K562 (cell line): ENCODE results near the gene ERP27. TPM values are rescaled to one million over a fixed set of nuclear protein-coding genes. Genes with fewer than 3 reads are reported as not detected.
A peak's percentile ranks its signal among the peaks of the same experiment; 100 is the strongest.

ENCODE experiments used
- ATAC-seq: fragments of 200-7000 bp; cut with Tn5 transposase; 3 replicates; pipeline ENCODE4 v1.9.1; 2020; ENCODE audit warnings: moderate library complexity
- Bru-seq: library from RNA; stranded (reverse); fragments of 400-500 nt; gene quantifications from one replicate; lab custom pipeline; 2021; lab: Mats Ljungman, UMichigan
- BruChase-seq, 2 experiments: library from RNA; stranded (reverse); fragments of 400-500 nt; gene quantifications; one replicate each; lab custom pipeline; 2021; lab: Mats Ljungman, UMichigan
- BruUV-seq: library from RNA; stranded (reverse); fragments of 400-500 nt; replicated peaks from 2 replicates; lab custom pipeline; 2021; lab: Mats Ljungman, UMichigan
- CTCF ChIA-PET: fragments of 300-600 bp; formaldehyde crosslinking; extraction: SDS; loops from one replicate; lab custom pipeline; 2021; ENCODE audit warnings: low intra/inter-chr PET ratio; lab: Yijun Ruan, JAX
- POLR2A ChIA-PET: fragments of 300-600, 350-650 bp; sonication (Branson Sonifier 250); formaldehyde crosslinking; extraction: SDS; loops from one replicate; lab custom pipeline; 2021; ENCODE audit warnings: antibody characterized with exemption, inconsistent platforms; lab: Yijun Ruan, JAX
- DNase-seq, 4 experiments: peaks; one replicate each; pipeline versions ENCODE4 v3.0.0 to v3.0.0-alpha.2; 2011 to 2018; ENCODE audit warnings: low spot score in 3 of 4, mixed read lengths in 3 of 4; ENCODE audit errors: extremely low read depth in 1 of 4
- FAIRE-seq: peaks from 2 replicates; lab custom pipeline; 2011; peaks lifted over from hg19 to GRCh38; lab: Jason Lieb, UNC
- H2AFZ ChIP-seq: 2 replicates; pipeline ENCODE4 v1.6.0; 2011; ENCODE audit warnings: low read depth, low read length, control low read depth, inconsistent platforms
- H3K27ac ChIP-seq: fragments of 200-600 bp; 3 replicates; pipeline ENCODE4 v1.8.0; 2011; ENCODE audit warnings: low read depth, mild to moderate bottlenecking, control low read depth, inconsistent platforms, low read length, moderate library complexity, mixed read lengths; ENCODE audit errors: extremely low read depth
- H3K27me3 ChIP-seq, 2 experiments: fragments of 300-600 bp in 1 of 2; 2 replicates in 1 of 2; 3 replicates in 1 of 2; pipeline versions ENCODE4 v1.6.0 to v1.8.0; 2011; ENCODE audit warnings: inconsistent platforms in 2 of 2, low read length in 2 of 2, mild to moderate bottlenecking in 1 of 2, mixed read lengths in 1 of 2, moderate library complexity in 1 of 2; ENCODE audit not compliant: control insufficient read depth in 2 of 2, insufficient read depth in 2 of 2
- H3K36me3 ChIP-seq: fragments of 300-600 bp; 3 replicates; pipeline ENCODE4 v1.8.0; 2011; ENCODE audit warnings: mild to moderate bottlenecking, low read length, inconsistent platforms; ENCODE audit not compliant: control insufficient read depth, insufficient read depth
- H3K4me1 ChIP-seq, 2 experiments: fragments of 200-600 bp in 1 of 2; replicated peaks in 1 of 2; 2 replicates in 1 of 2; 3 replicates in 1 of 2; pipeline versions ENCODE4 v1.5.1 to v1.8.0; 2011; ENCODE audit warnings: inconsistent platforms in 2 of 2, low read length in 2 of 2, mild to moderate bottlenecking in 1 of 2, mixed read lengths in 1 of 2, moderate library complexity in 1 of 2; ENCODE audit not compliant: control insufficient read depth in 2 of 2, insufficient read depth in 2 of 2
- H3K4me2 ChIP-seq: 2 replicates; pipeline ENCODE4 v1.6.1; 2011; ENCODE audit warnings: low read length, control low read depth, inconsistent platforms, mixed read lengths; ENCODE audit not compliant: insufficient read depth
- H3K4me3 ChIP-seq: fragments of 200-600 bp; sonication (generic), shearing (Covaris generic); 2 replicates; pipeline ENCODE4 v1.5.1; 2016; ENCODE audit warnings: control low read depth, inconsistent platforms
- H3K79me2 ChIP-seq: fragments of 200-600 bp; 3 replicates; pipeline ENCODE4 v1.8.0; 2011; ENCODE audit warnings: low read length, inconsistent platforms; ENCODE audit not compliant: control insufficient read depth, insufficient read depth
- H3K9ac ChIP-seq, 2 experiments: 2 replicates each; pipeline versions ENCODE4 v1.6.0 to v1.6.1; 2011; ENCODE audit warnings: low read depth in 2 of 2, low read length in 2 of 2, control low read depth in 1 of 2, inconsistent platforms in 1 of 2, mild to moderate bottlenecking in 1 of 2, mixed read lengths in 1 of 2; ENCODE audit not compliant: insufficient read depth in 1 of 2
- H3K9me1 ChIP-seq: one replicate; pipeline ENCODE4 v1.6.0; 2011; ENCODE audit warnings: inconsistent platforms, mild to moderate bottlenecking, low read length, moderate library complexity; ENCODE audit not compliant: control insufficient read depth, insufficient read depth
- H3K9me3 ChIP-seq: replicated peaks from 2 replicates; pipeline ENCODE4 v1.5.1; 2011; ENCODE audit warnings: low read depth, low read length, inconsistent platforms; ENCODE audit not compliant: control insufficient read depth, insufficient read depth
- H4K20me1 ChIP-seq: replicated peaks from 2 replicates; pipeline ENCODE4 v1.6.1; 2011; ENCODE audit warnings: low read length, inconsistent platforms, mixed read lengths; ENCODE audit not compliant: control insufficient read depth, insufficient read depth
- ARID3B ChIP-seq: fragments of 250-450 bp; sonication (Bioruptor Pico); IDR thresholded peaks from 2 replicates; pipeline ENCODE4 v1.4.0; 2020; ENCODE audit warnings: borderline replicate concordance
- ELF4 ChIP-seq: fragments of 450-650 bp; formaldehyde crosslinking; IDR thresholded peaks from 2 replicates; pipeline ENCODE4 v1.4.0; 2022; ENCODE audit warnings: missing genetic modification characterization
- MED1 ChIP-seq: sonication (generic); formaldehyde crosslinking; IDR thresholded peaks from 2 replicates; pipeline ENCODE4 v1.8.1; 2023; ENCODE audit warnings: missing genetic modification reagents, borderline replicate concordance
- NFYB ChIP-seq: IDR thresholded peaks from 2 replicates; pipeline ENCODE4 v1.6.1; 2011; ENCODE audit warnings: mild to moderate bottlenecking, moderate library complexity; ENCODE audit not compliant: insufficient read length; ENCODE audit errors: extremely low read depth
- OTX1 ChIP-seq: fragments of 450-650 bp; formaldehyde crosslinking; IDR thresholded peaks from 2 replicates; pipeline ENCODE4 v1.4.0; 2022; ENCODE audit warnings: mild to moderate bottlenecking
- RBM22 ChIP-seq: fragments of 200-400 bp; formaldehyde crosslinking; IDR thresholded peaks from 2 replicates; pipeline ENCODE4 v1.6.1; 2018; ENCODE audit warnings: low read length, low read depth; ENCODE audit not compliant: poor library complexity, severe bottlenecking
- ZNF316 ChIP-seq: fragments of 450-650 bp; IDR thresholded peaks from 2 replicates; pipeline ENCODE4 v1.6.1; 2016
- ZNF407 ChIP-seq: fragments of 450-650 bp; IDR thresholded peaks from 2 replicates; pipeline ENCODE4 v1.6.1; 2016; ENCODE audit warnings: low read depth
- WGBS: fragments of 100-300 bp; shearing (Covaris generic); methylation state at CpG from one replicate; pipeline ENCODE4 v1.1.6; 2016; ENCODE audit warnings: low coverage, mixed read lengths; ENCODE audit not compliant: insufficient coverage; ENCODE audit errors: missing lambda C conversion rate; 5-methylcytosine and 5-hydroxymethylcytosine counted together
- in situ Hi-C: fragments of 300-500 bp; cut with MboI; formaldehyde crosslinking; loops from 4 replicates; pipeline ENCODE4 v1.15.0; 2018; ENCODE audit warnings: inconsistent platforms, mixed read lengths
- intact Hi-C: fragments of 100-400 bp; cut with micrococcal nuclease; formaldehyde crosslinking; loops from 2 replicates; pipeline ENCODE4 v1.14.2; 2022
- long read RNA-seq, 3 experiments: library from polyadenylated mRNA in 2 of 3; library from RNA in 1 of 3; unstranded in 2 of 3; stranded (forward) in 1 of 3; transcript quantifications; one replicate each; pipeline ENCODE4 v2.0.0, GENCODE V29; 2019 to 2022
- polyA minus RNA-seq, 3 experiments: library from RNA; depleted of rRNA, polyadenylated mRNA; stranded (reverse); fragments of >200 nt; gene quantifications; 2 replicates each; pipeline ENCODE4 v1.2.3, GENCODE V29; 2011
- polyA plus RNA-seq, 8 experiments: library from polyadenylated mRNA; depleted of rRNA in 4 of 8; stranded (reverse) in 5 of 8; unstranded in 3 of 8; fragments of >200 nt; fragmentation: Nextera tagmentation in 2 of 8; fragmentation: Illumina TruSeq in 1 of 8; extraction: Ambion mirVana in 2 of 8; extraction: Trizol in 1 of 8; gene quantifications; 2 replicates each; pipeline versions ENCODE4 v1.2.1 to v1.2.3, GENCODE V29; 2011 to 2014; ENCODE audit warnings: inconsistent platforms in 1 of 8, missing spikeins in 1 of 8
- total RNA-seq, 7 experiments: library from RNA; depleted of rRNA in 6 of 7; stranded (reverse); fragments of >200 nt in 6 of 7; fragmentation: Illumina TruSeq in 2 of 7; extraction: Trizol in 2 of 7; gene quantifications; 2 replicates each; pipeline versions ENCODE4 v1.2.1 to v1.2.3, GENCODE V29; 2011 to 2021; ENCODE audit warnings: low replicate concordance in 1 of 7

ERP27 gene
- total RNA-seq (2011; cell fraction: chromatin; rRNA removed; ENCODE audit: low replicate concordance) = not detected in 2 replicates
- total RNA-seq (2011; cell fraction: nucleolus; rRNA removed) = not detected in 2 replicates
- not detected in 2 replicates for total RNA-seq (2011; cell fraction: nucleoplasm; rRNA removed)
- total RNA-seq (2014; rRNA removed) (0.27 TPM in 1 of 2 replicates, not detected in the other), total RNA-seq (2014; rRNA removed; fragmentation: Illumina TruSeq; extraction: Trizol) (0.07 TPM in 1 of 2 replicates, not detected in the other), total RNA-seq (2015; rRNA removed; fragmentation: Illumina TruSeq; extraction: Trizol) (0.11 TPM in 1 of 2 replicates, not detected in the other), total RNA-seq (2021) (0.13 TPM in 1 of 2 replicates, not detected in the other), polyA plus RNA-seq (2011; rRNA removed) (not detected in 2 replicates), polyA plus RNA-seq (2014; fragmentation: Illumina TruSeq; extraction: Trizol) (0.08 TPM in 1 of 2 replicates, not detected in the other), polyA plus RNA-seq (2014; fragmentation: Nextera tagmentation; extraction: Ambion mirVana) (not detected), polyA plus RNA-seq (2014; rRNA removed) (not detected in 2 replicates), polyA minus RNA-seq (2011; rRNA and poly(A)+ RNA removed) (not detected in 2 replicates), Bru-seq, nascent RNA (percentile 23 among the genes with signal in this experiment), BruChase-seq, experiment 1, labeled RNA remaining after a 2-hour chase (percentile 24 among the genes with signal in this experiment), BruChase-seq, experiment 2, labeled RNA remaining after a 6-hour chase (percentile 20 among the genes with signal in this experiment)
- polyA plus RNA-seq (2011; cell fraction: cytosol; rRNA removed) = not detected in 2 replicates
- polyA plus RNA-seq (2011; cell fraction: nucleus; rRNA removed) = not detected in 2 replicates
- polyA plus RNA-seq (2012) = 0.05 TPM in 1 of 2 replicates, not detected in the other
- not detected in 2 replicates for polyA minus RNA-seq (2011; cell fraction: cytosol; rRNA and poly(A)+ RNA removed)
- polyA minus RNA-seq (2011; cell fraction: nucleus; rRNA and poly(A)+ RNA removed) = not detected in 2 replicates
- long read RNA-seq, experiment 1, partial matches to known transcripts = 0 of 1 reads
- long read RNA-seq, experiment 1, other reads (novel, unspliced or antisense) = 1 of 1 reads
- long read RNA-seq, experiment 2 = 0 reads
- long read RNA-seq, experiment 3 = 0 reads

GRCh38 chr12:14938301-14938700 is at the start of gene ERP27:
Gene ERP27, minus strand, starts transcription at chr12:14938537. Its CDS starts 29 bp downstream, at chr12:14938508.
- H3K79me2 ChIP-seq = no peaks in the 10 kb centered on the region
- no peaks in the 10 kb centered on the region for H3K27me3 ChIP-seq
- ATAC-seq (no peak), DNase-seq (no peak), FAIRE-seq (no peak)
- BruUV-seq = no TSS peak
- H3K4me2 ChIP-seq = no peak within 1 kb of the TSS
- H3K9me1 ChIP-seq = no peaks in the 10 kb centered on the region
- H3K4me1 ChIP-seq = no peaks in the 10 kb centered on the region; a peak in 1 of 5 replicates
- H2AFZ ChIP-seq = no peak within 1 kb of the TSS
- intact Hi-C loops = loop anchor here (5.0 kb wide), 1 partner anchor 54 kb away; no protein-coding TSS in a partner anchor
- no peak within 1 kb of the TSS for H3K4me3 ChIP-seq
- no peaks in the 10 kb centered on the region for H3K36me3 ChIP-seq
- H3K27ac ChIP-seq = no peak within 1 kb of the TSS
- POLR2A ChIA-PET = no interaction called here
- no peak within 1 kb of the TSS for H3K9ac ChIP-seq
- in situ Hi-C loops = no loop called here
- CTCF ChIA-PET = no interaction called here
- no peak for TF ChIP-seq ZNF407
- no peak for TF ChIP-seq ZNF316
- TF ChIP-seq MED1 = no peak
- TF ChIP-seq ELF4 (CRISPR knock-in tag) = no peak
- TF ChIP-seq ARID3B (CRISPR knock-in tag) = no peak
- TF ChIP-seq RBM22 = no peak
- no peak for TF ChIP-seq OTX1 (CRISPR knock-in tag)
- TF ChIP-seq NFYB = no peak
- no peaks in the 10 kb centered on the region for H4K20me1 ChIP-seq
- no peaks in the 10 kb centered on the region for H3K9me3 ChIP-seq
- WGBS = 0% methylated on average over 1 of the region's 3 CpGs
